ENCODE measurements around the gene B4GALNT3. TPM values are rescaled to one million over a fixed set of nuclear protein-coding genes. Genes with fewer than 3 reads are reported as not detected.

B4GALNT3 gene
- total RNA-seq, 1 experiment from 2014 or later, result 1.7 TPM

GRCh38 chr12:586318-587071 lies 126.8 kb downstream of the B4GALNT3 start:
- no peak for DNase-seq (ENCODE audit: extremely low read depth, low read depth)

- DNase-seq (ENCODE audit: extremely low read depth, low read depth), result no peak
These were observed 127.6 kb downstream of the B4GALNT3 start for GRCh38 chr12:587132-588023.

- DNase-seq (ENCODE audit: extremely low read depth, low read depth), result no peak
These were observed 128.2 kb downstream of the B4GALNT3 start for GRCh38 chr12:588024-588322.

- no peak for DNase-seq (ENCODE audit: extremely low read depth, low read depth)
These were observed 128.9 kb downstream of the B4GALNT3 start for GRCh38 chr12:588646-589045.

- no peak for DNase-seq (ENCODE audit: extremely low read depth, low read depth)
These were observed 130.5 kb downstream of the B4GALNT3 start for GRCh38 chr12:590206-590750.

GRCh38 chr12:591167-592023 lies 131.7 kb downstream of the B4GALNT3 start:
- DNase-seq (ENCODE audit: extremely low read depth, low read depth), result no peak

GRCh38 chr12:592024-592505 lies 132.3 kb downstream of the B4GALNT3 start:
- no peak for DNase-seq (ENCODE audit: extremely low read depth, low read depth)

GRCh38 chr12:593396-594270 lies 133.9 kb downstream of the B4GALNT3 start:
- no peak for DNase-seq (ENCODE audit: extremely low read depth, low read depth)

GRCh38 chr12:597926-598568 lies 138.3 kb downstream of the B4GALNT3 start:
- DNase-seq (ENCODE audit: extremely low read depth, low read depth), result no peak

GRCh38 chr12:599756-600155 lies 140.0 kb downstream of the B4GALNT3 start:
- no peak for DNase-seq (ENCODE audit: extremely low read depth, low read depth)

- no peak for DNase-seq (ENCODE audit: extremely low read depth, low read depth)
These were observed 142.4 kb downstream of the B4GALNT3 start for GRCh38 chr12:601976-602699.

- DNase-seq (ENCODE audit: extremely low read depth, low read depth), result no peak
These were observed 142.9 kb downstream of the B4GALNT3 start for GRCh38 chr12:602700-603068.

- no peak for DNase-seq (ENCODE audit: extremely low read depth, low read depth)
These were observed 145.2 kb downstream of the B4GALNT3 start for GRCh38 chr12:604956-605355.

GRCh38 chr12:607541-608001 lies 147.8 kb downstream of the B4GALNT3 start:
- no peak for DNase-seq (ENCODE audit: extremely low read depth, low read depth)

- DNase-seq (ENCODE audit: extremely low read depth, low read depth), result no peak
These were observed 148.7 kb downstream of the B4GALNT3 start for GRCh38 chr12:608413-608812.

- DNase-seq (ENCODE audit: extremely low read depth, low read depth), result no peak
These were observed 149.2 kb downstream of the B4GALNT3 start for GRCh38 chr12:608921-609320.

- DNase-seq (ENCODE audit: extremely low read depth, low read depth), result no peak
These were observed 152.0 kb downstream of the B4GALNT3 start for GRCh38 chr12:611721-612120.

- DNase-seq (ENCODE audit: extremely low read depth, low read depth), result no peak
These were observed 152.6 kb downstream of the B4GALNT3 start for GRCh38 chr12:612293-612692.
